Neural crest cell (in vitro differentiated cells): ENCODE data around the gene LRMDA. TPM values are rescaled to one million over a fixed set of nuclear protein-coding genes. Genes with fewer than 3 reads are reported as not detected.

Experiments
- DNase-seq: peaks from one replicate; pipeline ENCODE4 v3.0.0; 2021; ENCODE audit warnings: low read depth, mixed read lengths, low spot score
- H3K27ac Mint-ChIP-seq: one replicate; pipeline ENCODE4 v1.8.0; 2021; ENCODE audit warnings: mild to moderate bottlenecking, mixed read lengths; ENCODE audit not compliant: unreplicated experiment
- H3K27me3 Mint-ChIP-seq: 2 replicates; pipeline ENCODE4 v1.8.0; 2021; ENCODE audit warnings: low read depth, mild to moderate bottlenecking, mixed read lengths
- H3K36me3 Mint-ChIP-seq: 2 replicates; pipeline ENCODE4 v1.8.0; 2021; ENCODE audit warnings: low read depth, mild to moderate bottlenecking, mixed read lengths
- H3K4me1 Mint-ChIP-seq: 2 replicates; pipeline ENCODE4 v1.8.0; 2021; ENCODE audit warnings: mixed read lengths
- H3K4me3 Mint-ChIP-seq: one replicate; pipeline ENCODE4 v1.8.0; 2021; ENCODE audit warnings: mild to moderate bottlenecking, mixed read lengths
- H3K9me3 Mint-ChIP-seq: 2 replicates; pipeline ENCODE4 v1.8.0; 2021; ENCODE audit warnings: mixed read lengths
- CTCF ChIP-seq: fragments of 200-600 bp; sonication (generic); conservative IDR thresholded peaks from 2 replicates; pipeline ENCODE4 v1.5.0; 2021; ENCODE audit warnings: antibody characterized with exemption, mild to moderate bottlenecking
- total RNA-seq: library from RNA; stranded (reverse); gene quantifications from 2 replicates; pipeline ENCODE4 v1.2.1, GENCODE V29; 2021

Gene LRMDA
- total RNA-seq, 1 donor from 2014 or later = 3.1 TPM

- Mint-ChIP-seq H3K9me3 (peaks cover 5% of the 10 kb centered on the region), H3K27ac (no peak overlapping the region), H3K36me3 (no peaks in the 10 kb centered on the region), H3K4me1 (no peaks in the 10 kb centered on the region), H3K4me3 (no peak overlapping the region), H3K27me3 (no peaks in the 10 kb centered on the region)
- TF ChIP-seq CTCF = no peak
- no peak for DNase-seq
Measured at GRCh38 chr10:75480374-75480773, 49.0 kb downstream of the LRMDA start.

GRCh38 chr10:75483188-75483587 is 51.8 kb downstream of the LRMDA start:
- Mint-ChIP-seq H3K27me3 (no peaks in the 10 kb centered on the region), H3K36me3 (peaks cover 2% of the 10 kb centered on the region), H3K4me1 (no peaks in the 10 kb centered on the region), H3K4me3 (no peak overlapping the region), H3K27ac (no peak overlapping the region), H3K9me3 (peaks cover 3% of the 10 kb centered on the region)
- no peak for TF ChIP-seq CTCF
- DNase-seq = no peak

- H3K9me3 Mint-ChIP-seq = peaks cover 3% of the 10 kb centered on the region
- H3K27ac Mint-ChIP-seq = no peak overlapping the region
- no peak for DNase-seq
- H3K4me1 Mint-ChIP-seq = no peaks in the 10 kb centered on the region
- H3K36me3 Mint-ChIP-seq = peaks cover 2% of the 10 kb centered on the region
- H3K4me3 Mint-ChIP-seq = no peak overlapping the region
- no peaks in the 10 kb centered on the region for H3K27me3 Mint-ChIP-seq
- TF ChIP-seq CTCF = no peak
Measured at GRCh38 chr10:75484717-75485116, 53.3 kb downstream of the LRMDA start.

GRCh38 chr10:75486591-75486990 is 55.2 kb downstream of the LRMDA start:
- no peak for TF ChIP-seq CTCF
- peaks cover 11% of the 10 kb centered on the region for H3K4me1 Mint-ChIP-seq
- peaks cover 2% of the 10 kb centered on the region for H3K36me3 Mint-ChIP-seq
- peaks cover 4% of the 10 kb centered on the region for H3K9me3 Mint-ChIP-seq
- no peak overlapping the region for H3K27ac Mint-ChIP-seq
- no peaks in the 10 kb centered on the region for H3K27me3 Mint-ChIP-seq
- DNase-seq = no peak
- H3K4me3 Mint-ChIP-seq = no peak overlapping the region

- Mint-ChIP-seq H3K27me3 (no peaks in the 10 kb centered on the region), H3K36me3 (peaks cover 2% of the 10 kb centered on the region), H3K4me3 (no peak overlapping the region), H3K9me3 (peaks cover 6% of the 10 kb centered on the region), H3K4me1 (peaks cover 17% of the 10 kb centered on the region), H3K27ac (no peak overlapping the region)
- no peak for DNase-seq
- TF ChIP-seq CTCF = no peak
Measured at GRCh38 chr10:75487087-75487754, 55.8 kb downstream of the LRMDA start.
